HG03457 (cell line): ENCODE data around the gene GJA9.
A peak's percentile ranks its signal among the peaks of the same experiment; 100 is the strongest.
"Not testable (repeated sequence)": the region's sequence is repeated elsewhere in the genome, so short reads cannot be mapped to it uniquely, and the experiment has no call there.

Experiments
- ATAC-seq: cut with Tn5 transposase; IDR thresholded peaks from one replicate; pipeline ENCODE4 v1.9.1; 2021; ENCODE audit warnings: moderate number of reproducible peaks; ENCODE audit not compliant: unreplicated experiment

GJA9 gene

GRCh38 chr1:38875811-38876210 is 5.6 kb downstream of the GJA9 start:
- ATAC-seq = no peak

- peak; percentile 87 for ATAC-seq
Observed at GRCh38 chr1:38873027-38873969, 8.1 kb downstream of the GJA9 start, which contains the start of gene MYCBP. Gene MYCBP (minus strand): TSS chr1:38873348. CDS start chr1:38873305, 43 bp downstream.

- peak; percentile 8 for ATAC-seq
Observed at GRCh38 chr1:38872401-38873026, 8.9 kb downstream of the GJA9 start.

- ATAC-seq = no peak
Observed at GRCh38 chr1:38870996-38871395, 10.4 kb downstream of the GJA9 start.

GRCh38 chr1:38867208-38867607 is 14.2 kb downstream of the GJA9 start:
- no peak for ATAC-seq

- ATAC-seq = no peak
Observed at GRCh38 chr1:38865112-38865715, 16.2 kb downstream of the GJA9 start.

GRCh38 chr1:38860454-38860795 is 21.0 kb downstream of the GJA9 start:
- ATAC-seq = no peak

GRCh38 chr1:38859561-38860453 is 21.6 kb downstream of the GJA9 start, which contains the start of gene RRAGC:
Gene RRAGC (minus strand): TSS chr1:38859772. CDS start chr1:38859646, 126 bp downstream.
- ATAC-seq = peak; percentile 75

- no peak for ATAC-seq
Observed at GRCh38 chr1:38858833-38859560, 22.4 kb downstream of the GJA9 start.

- no peak for ATAC-seq
Observed at GRCh38 chr1:38852780-38853179, 28.6 kb downstream of the GJA9 start.

- ATAC-seq = no peak
Observed at GRCh38 chr1:38848071-38848470, 33.3 kb downstream of the GJA9 start.

GRCh38 chr1:38846210-38846609 is 35.2 kb downstream of the GJA9 start:
- no peak for ATAC-seq

- ATAC-seq = not testable (repeated sequence)
Observed at GRCh38 chr1:38845088-38845487, 36.3 kb downstream of the GJA9 start.

GRCh38 chr1:38840281-38840680 is 41.1 kb downstream of the GJA9 start:
- ATAC-seq = no peak

GRCh38 chr1:38839363-38839762 is 42.0 kb downstream of the GJA9 start:
- ATAC-seq = no peak

- not testable (repeated sequence) for ATAC-seq
Observed at GRCh38 chr1:38836316-38836715, 45.1 kb downstream of the GJA9 start.

- ATAC-seq = no peak
Observed at GRCh38 chr1:38834937-38835827, 46.2 kb downstream of the GJA9 start.

- ATAC-seq = no peak
Observed at GRCh38 chr1:38834221-38834782, 47.1 kb downstream of the GJA9 start.

- ATAC-seq = no peak
Observed at GRCh38 chr1:38833146-38833545, 48.2 kb downstream of the GJA9 start.
